Common myeloid progenitor, CD34-positive (primary cell): ENCODE data around the gene OLFM2.

ENCODE experiments used
- CTCF ChIA-PET: fragments of 350-600 bp; sonication (Branson Sonifier 250); formaldehyde crosslinking; loops from one replicate; lab custom pipeline; 2021; ENCODE audit warnings: antibody characterized with exemption; lab: Charles Lee
- POLR2A ChIA-PET: fragments of 350-600 bp; sonication (Branson Sonifier 250); formaldehyde crosslinking; loops from one replicate; lab custom pipeline; 2021; ENCODE audit warnings: antibody characterized with exemption; lab: Charles Lee
- DNase-seq, 3 donors: peaks; one replicate each; pipeline versions ENCODE4 v3.0.0 to v3.0.0-alpha.2; 2013
- H3K27ac ChIP-seq, 2 experiments: 1 replicate in 1 of 2; 2 replicates in 1 of 2; pipeline ENCODE4 v1.7.0; 2013; ENCODE audit warnings: inconsistent platforms in 2 of 2, low read length in 2 of 2, mild to moderate bottlenecking in 2 of 2, low read depth in 1 of 2, moderate library complexity in 1 of 2; ENCODE audit not compliant: severe bottlenecking in 2 of 2, insufficient read depth in 1 of 2, poor library complexity in 1 of 2
- H3K27me3 ChIP-seq, 5 experiments: replicated peaks in 2 of 5; 1 replicate in 3 of 5; 2 replicates in 2 of 5; pipeline versions ENCODE4 v1.6.1 to v1.7.0; 2013; ENCODE audit warnings: low read length in 4 of 5, mild to moderate bottlenecking in 2 of 5, moderate library complexity in 2 of 5, inconsistent platforms in 1 of 5; ENCODE audit not compliant: insufficient read depth in 5 of 5, control insufficient read depth in 4 of 5
- H3K36me3 ChIP-seq, 4 experiments: 1 replicate in 2 of 4; 2 replicates in 2 of 4; pipeline versions ENCODE4 v1.6.1 to v1.7.0; 2013; ENCODE audit warnings: low read length in 3 of 4, control low read depth in 1 of 4, mild to moderate bottlenecking in 1 of 4; ENCODE audit not compliant: control insufficient read depth in 4 of 4, insufficient read depth in 4 of 4
- H3K4me1 ChIP-seq, 4 experiments: 1 replicate in 3 of 4; 2 replicates in 1 of 4; pipeline versions ENCODE4 v1.6.1 to v1.7.1; 2013; ENCODE audit warnings: low read length in 3 of 4, mild to moderate bottlenecking in 3 of 4, control low read depth in 1 of 4, inconsistent platforms in 1 of 4, moderate library complexity in 1 of 4; ENCODE audit not compliant: control insufficient read depth in 4 of 4, insufficient read depth in 4 of 4; ENCODE audit errors: control extremely low read depth in 1 of 4
- H3K4me3 ChIP-seq, 7 experiments: 1 replicate in 4 of 7; 2 replicates in 3 of 7; pipeline versions ENCODE4 v1.5.1 to v1.7.0; 2013; ENCODE audit warnings: mild to moderate bottlenecking in 7 of 7, low read length in 6 of 7, moderate library complexity in 6 of 7, inconsistent platforms in 2 of 7, low read depth in 2 of 7, control low read depth in 1 of 7; ENCODE audit not compliant: insufficient read depth in 4 of 7, control insufficient read depth in 1 of 7; ENCODE audit errors: extremely low read depth in 1 of 7
- H3K9me3 ChIP-seq, 5 experiments: 1 replicate in 4 of 5; 2 replicates in 1 of 5; pipeline versions ENCODE4 v1.6.1 to v1.7.1; 2013; ENCODE audit warnings: low read length in 4 of 5, mild to moderate bottlenecking in 2 of 5, inconsistent platforms in 1 of 5, low read depth in 1 of 5, moderate library complexity in 1 of 5; ENCODE audit not compliant: control insufficient read depth in 4 of 5, insufficient read depth in 2 of 5; ENCODE audit errors: control extremely low read depth in 1 of 5
- WGBS: methylation state at CpG from one replicate; pipeline ENCODE4 v1.1.5; 2013; ENCODE audit not compliant: insufficient coverage; 5-methylcytosine and 5-hydroxymethylcytosine counted together

OLFM2 gene

GRCh38 chr19:9865732-9866501 lies 70.4 kb downstream of the OLFM2 start:
- ChIA-PET CTCF (no interaction called here), POLR2A (no interaction called here)
- Histone ChIP-seq H3K9me3 (no peaks in the 10 kb centered on the region), H3K36me3 (no peaks in the 10 kb centered on the region), H3K4me3 (no peak overlapping the region), H3K27me3 (no peaks in the 10 kb centered on the region), H3K27ac (no peak overlapping the region), H3K4me1 (no peaks in the 10 kb centered on the region)
- no peak for DNase-seq
- 100% methylated on average over 8 of the region's 16 CpGs for WGBS

GRCh38 chr19:9863759-9864158 lies 72.6 kb downstream of the OLFM2 start:
- Histone ChIP-seq H3K9me3 (no peaks in the 10 kb centered on the region), H3K36me3 (no peaks in the 10 kb centered on the region), H3K4me3 (no peak overlapping the region), H3K27me3 (no peaks in the 10 kb centered on the region), H3K4me1 (no peaks in the 10 kb centered on the region), H3K27ac (no peak overlapping the region)
- ChIA-PET POLR2A (no interaction called here), CTCF (no interaction called here)
- WGBS = 80% methylated on average over 3 of the region's 5 CpGs
- DNase-seq = no peak

- CTCF ChIA-PET = interaction anchor here (1.4 kb wide), 1 partner anchor 8 kb away, joined by 3 read pairs; no protein-coding TSS in a partner anchor
- DNase-seq = no peak
- 66% methylated on average over 3 of the region's 4 CpGs for WGBS
- peaks cover 0 to 6% (median 6%) of the 10 kb centered on the region in 4 experiments for H3K4me1 ChIP-seq
- H3K36me3 ChIP-seq = no peaks in the 10 kb centered on the region
- POLR2A ChIA-PET = no interaction called here
- H3K4me3 ChIP-seq = no peak overlapping the region
- H3K27me3 ChIP-seq = no peaks in the 10 kb centered on the region
- no peak overlapping the region for H3K27ac ChIP-seq
- H3K9me3 ChIP-seq = no peaks in the 10 kb centered on the region
Observed at GRCh38 chr19:9862938-9863337, 73.4 kb downstream of the OLFM2 start.

- H3K4me3 ChIP-seq = no peak overlapping the region
- no peak overlapping the region for H3K27ac ChIP-seq
- ChIA-PET POLR2A (no interaction called here), CTCF (interaction anchor here (1.4 kb wide), 1 partner anchor 9 kb away, joined by 3 read pairs; no protein-coding TSS in a partner anchor)
- DNase-seq = no peak
- no peaks in the 10 kb centered on the region for H3K27me3 ChIP-seq
- H3K4me1 ChIP-seq = peaks cover 0 to 15% (median 12%) of the 10 kb centered on the region in 4 experiments
- no CpG with 5 or more reads among the region's 1 CpG for WGBS
- no peaks in the 10 kb centered on the region for H3K9me3 ChIP-seq
- H3K36me3 ChIP-seq = no peaks in the 10 kb centered on the region
Observed at GRCh38 chr19:9861503-9861902, 74.8 kb downstream of the OLFM2 start.

GRCh38 chr19:9860407-9860806 lies 75.9 kb downstream of the OLFM2 start:
- CTCF ChIA-PET = interaction anchor here (0.8 kb wide), 1 partner anchor 140 kb away, joined by 3 read pairs; no protein-coding TSS in a partner anchor
- H3K27me3 ChIP-seq = no peaks in the 10 kb centered on the region
- DNase-seq = no peak
- WGBS = 84% methylated on average over 8 of the region's 8 CpGs
- H3K27ac ChIP-seq = no peak overlapping the region
- H3K9me3 ChIP-seq = no peaks in the 10 kb centered on the region
- no peak overlapping the region for H3K4me3 ChIP-seq
- peaks cover 0 to 15% (median 12%) of the 10 kb centered on the region in 4 experiments for H3K4me1 ChIP-seq
- POLR2A ChIA-PET = no interaction called here
- H3K36me3 ChIP-seq = no peaks in the 10 kb centered on the region

GRCh38 chr19:9858766-9859165 lies 77.5 kb downstream of the OLFM2 start:
- no peaks in the 10 kb centered on the region for H3K27me3 ChIP-seq
- H3K9me3 ChIP-seq = no peaks in the 10 kb centered on the region
- no peak overlapping the region for H3K27ac ChIP-seq
- H3K36me3 ChIP-seq = no peaks in the 10 kb centered on the region
- CTCF ChIA-PET = interaction anchor here (1.1 kb wide), 1 partner anchor 9 kb away, joined by 3 read pairs; no protein-coding TSS in a partner anchor
- H3K4me1 ChIP-seq = peaks cover 0 to 15% (median 12%) of the 10 kb centered on the region in 4 experiments
- DNase-seq = no peak
- POLR2A ChIA-PET = interaction anchor here (0.7 kb wide), 1 partner anchor 68 kb away, joined by 3 read pairs; no protein-coding TSS in a partner anchor
- no peak overlapping the region for H3K4me3 ChIP-seq
